Measurements from ENCODE around the gene POC1A.

GRCh38 chr3:52154135-52155094 is at the start of gene POC1A:
- TF ChIP-seq MLLT1 (IDR thresholded peaks at IDR 0.05) (0 out of 2 replicates have a peak, but pooled peaks have one; percentile 15), ZBTB11 (CRISPR knock-in tag; IDR thresholded peaks at IDR 0.05) (no peak), EP300 (IDR thresholded peaks at IDR 0.05; ENCODE audit: borderline replicate concordance in 1 of 2, control insufficient read depth in 1 of 2, low read depth in 2 of 2, low read length in 2 of 2) (0 out of 4 replicates have a peak, but pooled peaks of 1 of the 2 experiments have one; percentile 11), CTCF (IDR thresholded peaks at IDR 0.05 in 2 of 3, conservative IDR thresholded peaks at IDR 0.05 in 1 of 3; ENCODE audit: control insufficient read depth in 2 of 3, extremely low read depth in 1 of 3, insufficient read depth in 1 of 3, low read depth in 3 of 3, low read length in 3 of 3) (no peak), ZNF384 (IDR thresholded peaks at IDR 0.05; ENCODE audit: borderline replicate concordance, low read depth, low read length) (no peak), ZNF24 (IDR thresholded peaks at IDR 0.05) (no peak)

Data from GM12878 (cell line).